ENCODE results near the gene DMXL2. TPM values are rescaled to one million over a fixed set of nuclear protein-coding genes. Genes with fewer than 3 reads are reported as not detected.
"Not testable (repeated sequence)": the region's sequence is repeated elsewhere in the genome, so short reads cannot be mapped to it uniquely, and the experiment has no call there.

The DMXL2 gene
- total and polyA plus RNA-seq, 9 of the 15 experiments (the other 6 are each of a cell fraction or from before 2014, with no cell fraction given) = 9.3 to 57.7 (median 30.7) TPM

DNA sequence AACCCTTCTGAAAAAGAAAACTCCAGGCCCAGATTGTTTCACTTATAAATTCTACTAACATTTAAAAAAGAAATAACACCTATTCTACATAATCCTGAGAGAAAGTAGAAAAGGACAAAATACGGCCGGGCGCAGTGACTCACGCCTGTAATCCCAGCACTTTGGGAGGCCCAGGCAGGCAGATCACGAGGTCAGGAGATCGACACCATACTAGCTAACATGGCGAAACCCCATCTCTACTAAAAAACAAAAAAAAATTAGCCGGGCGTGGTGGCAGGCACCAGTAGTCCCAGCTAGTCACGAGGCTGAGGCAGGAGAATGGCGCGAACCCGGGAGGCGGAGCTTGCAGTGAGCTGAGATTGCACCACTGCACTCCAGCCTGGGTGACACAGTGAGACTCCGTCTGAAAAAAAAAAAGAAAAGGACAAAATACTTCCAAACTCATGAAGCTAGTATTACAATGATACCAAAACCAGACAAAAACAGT lies 19.1 kb downstream of the DMXL2 start:
- WGBS (ENCODE audit: insufficient coverage, low coverage, missing lambda C conversion rate) = under 1% methylated on average over 15 of the region's 15 CpGs
- FAIRE-seq = peak; percentile 69
- TF ChIP-seq, protein P1, sequence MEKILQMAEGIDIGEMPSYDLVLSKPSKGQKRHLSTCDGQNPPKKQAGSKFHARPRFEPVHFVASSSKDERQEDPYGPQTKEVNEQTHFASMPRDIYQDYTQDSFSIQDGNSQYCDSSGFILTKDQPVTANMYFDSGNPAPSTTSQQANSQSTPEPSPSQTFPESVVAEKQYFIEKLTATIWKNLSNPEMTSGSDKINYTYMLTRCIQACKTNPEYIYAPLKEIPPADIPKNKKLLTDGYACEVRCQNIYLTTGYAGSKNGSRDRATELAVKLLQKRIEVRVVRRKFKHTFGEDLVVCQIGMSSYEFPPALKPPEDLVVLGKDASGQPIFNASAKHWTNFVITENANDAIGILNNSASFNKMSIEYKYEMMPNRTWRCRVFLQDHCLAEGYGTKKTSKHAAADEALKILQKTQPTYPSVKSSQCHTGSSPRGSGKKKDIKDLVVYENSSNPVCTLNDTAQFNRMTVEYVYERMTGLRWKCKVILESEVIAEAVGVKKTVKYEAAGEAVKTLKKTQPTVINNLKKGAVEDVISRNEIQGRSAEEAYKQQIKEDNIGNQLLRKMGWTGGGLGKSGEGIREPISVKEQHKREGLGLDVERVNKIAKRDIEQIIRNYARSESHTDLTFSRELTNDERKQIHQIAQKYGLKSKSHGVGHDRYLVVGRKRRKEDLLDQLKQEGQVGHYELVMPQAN (IDR thresholded peaks at IDR 0.05; ENCODE audit: borderline replicate concordance) = peak; percentile 37; the same call in 1 of the 2 replicates
- TF ChIP-seq LEF1 (IDR thresholded peaks at IDR 0.05) = peak; percentile 69; the same call in 1 of the 2 replicates
- peak; percentile 83 for TF ChIP-seq SUPT5H (IDR thresholded peaks at IDR 0.05)
- TF ChIP-seq, protein P2, sequence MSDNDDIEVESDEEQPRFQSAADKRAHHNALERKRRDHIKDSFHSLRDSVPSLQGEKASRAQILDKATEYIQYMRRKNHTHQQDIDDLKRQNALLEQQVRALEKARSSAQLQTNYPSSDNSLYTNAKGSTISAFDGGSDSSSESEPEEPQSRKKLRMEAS (CRISPR knock-in tag; IDR thresholded peaks at IDR 0.05) = peak; percentile 39; the same call in 1 of the 2 replicates
- TF ChIP-seq CXXC5 (CRISPR knock-in tag; IDR thresholded peaks at IDR 0.05) = peak; percentile 66
- TF ChIP-seq, protein P3, sequence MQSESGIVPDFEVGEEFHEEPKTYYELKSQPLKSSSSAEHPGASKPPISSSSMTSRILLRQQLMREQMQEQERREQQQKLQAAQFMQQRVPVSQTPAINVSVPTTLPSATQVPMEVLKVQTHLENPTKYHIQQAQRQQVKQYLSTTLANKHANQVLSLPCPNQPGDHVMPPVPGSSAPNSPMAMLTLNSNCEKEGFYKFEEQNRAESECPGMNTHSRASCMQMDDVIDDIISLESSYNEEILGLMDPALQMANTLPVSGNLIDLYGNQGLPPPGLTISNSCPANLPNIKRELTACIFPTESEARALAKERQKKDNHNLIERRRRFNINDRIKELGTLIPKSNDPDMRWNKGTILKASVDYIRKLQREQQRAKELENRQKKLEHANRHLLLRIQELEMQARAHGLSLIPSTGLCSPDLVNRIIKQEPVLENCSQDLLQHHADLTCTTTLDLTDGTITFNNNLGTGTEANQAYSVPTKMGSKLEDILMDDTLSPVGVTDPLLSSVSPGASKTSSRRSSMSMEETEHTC (IDR thresholded peaks at IDR 0.05) = peak; percentile 83
- 0 out of 2 replicates have a peak, but pooled peaks have one; percentile 27 for TF ChIP-seq FOXM1 (IDR thresholded peaks at IDR 0.05; ENCODE audit: low read depth)
- not testable (repeated sequence) for TF ChIP-seq FOXM1 (CRISPR knock-in tag; IDR thresholded peaks at IDR 0.05; ENCODE audit: low read depth)
- TF ChIP-seq DPF2 (IDR thresholded peaks at IDR 0.05) = peak; percentile 78
- TF ChIP-seq ARID1B (IDR thresholded peaks at IDR 0.05) = peak; percentile 67
- TF ChIP-seq, protein P4, sequence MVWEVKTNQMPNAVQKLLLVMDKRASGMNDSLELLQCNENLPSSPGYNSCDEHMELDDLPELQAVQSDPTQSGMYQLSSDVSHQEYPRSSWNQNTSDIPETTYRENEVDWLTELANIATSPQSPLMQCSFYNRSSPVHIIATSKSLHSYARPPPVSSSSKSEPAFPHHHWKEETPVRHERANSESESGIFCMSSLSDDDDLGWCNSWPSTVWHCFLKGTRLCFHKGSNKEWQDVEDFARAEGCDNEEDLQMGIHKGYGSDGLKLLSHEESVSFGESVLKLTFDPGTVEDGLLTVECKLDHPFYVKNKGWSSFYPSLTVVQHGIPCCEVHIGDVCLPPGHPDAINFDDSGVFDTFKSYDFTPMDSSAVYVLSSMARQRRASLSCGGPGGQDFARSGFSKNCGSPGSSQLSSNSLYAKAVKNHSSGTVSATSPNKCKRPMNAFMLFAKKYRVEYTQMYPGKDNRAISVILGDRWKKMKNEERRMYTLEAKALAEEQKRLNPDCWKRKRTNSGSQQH (CRISPR knock-in tag; IDR thresholded peaks at IDR 0.05) = 0 out of 2 replicates have a peak, but pooled peaks have one; percentile 49

More for the DNA sequence above, 19.1 kb downstream of the DMXL2 start:
- peak overlapping the region; percentile 71 for H2AFZ ChIP-seq (ENCODE audit: low read depth, low read length)
- H3K27me3 ChIP-seq (ENCODE audit: control insufficient read depth in 2 of 2, insufficient read depth in 2 of 2, low read length in 2 of 2); in situ Hi-C loops (cut with MboI); H3K36me3 ChIP-seq (ENCODE audit: control insufficient read depth, insufficient read depth, low read length); H3K9me3 ChIP-seq (replicated peaks; ENCODE audit: control insufficient read depth, insufficient read depth, low read depth, low read length); H4K20me1 ChIP-seq (replicated peaks; ENCODE audit: control insufficient read depth, insufficient read depth, low read length); BruUV-seq (replicated peaks); CTCF ChIA-PET (ENCODE audit: low intra/inter-chr PET ratio); H3K9me1 ChIP-seq (ENCODE audit: control insufficient read depth, insufficient read depth, low read length): not testable (repeated sequence)
- ATAC-seq = peak; percentile 73
- H3K4me2 ChIP-seq (ENCODE audit: insufficient read depth, low read length) = peak overlapping the region; percentile 81; the same call in 1 of the 2 replicates
- peak in 1 of 4 experiments; percentile 86 for DNase-seq (ENCODE audit: extremely low read depth in 1 of 4, low spot score in 3 of 4)
- peak overlapping the region; percentile 39 for H3K4me3 ChIP-seq
- peaks cover 43% of the 10 kb centered on the region for H3K79me2 ChIP-seq (ENCODE audit: control insufficient read depth, insufficient read depth, low read length)
- POLR2A ChIA-PET = interaction anchor here (0.7 to 4.0 kb wide), 3 partner anchors 18 to 173 kb away, joined by 3 to 33 read pairs (median 3); partner anchors contain the start of gene DMXL2
- H3K27ac ChIP-seq (ENCODE audit: extremely low read depth, low read depth, low read length) = peak overlapping the region; percentile 62
- intact Hi-C loops (cut with micrococcal nuclease) = loop anchor here (2.0 kb wide), 1 partner anchor 19 kb away; the partner anchor contains the start of gene DMXL2
- peaks cover 0 to 23% of the 10 kb centered on the region in 2 experiments; a peak in 3 of 5 replicates for H3K4me1 ChIP-seq (replicated peaks in 1 of 2; ENCODE audit: control insufficient read depth in 2 of 2, insufficient read depth in 2 of 2, low read length in 2 of 2)
- peak overlapping the region; percentile 74 to 90; a peak in 3 of 4 replicates for H3K9ac ChIP-seq (ENCODE audit: insufficient read depth in 1 of 2, low read depth in 2 of 2, low read length in 2 of 2)
